Measurements from ENCODE around the gene CDC42SE2.
A peak's percentile ranks its signal among the peaks of the same experiment; 100 is the strongest.
"Not testable (repeated sequence)": the region's sequence is repeated elsewhere in the genome, so short reads cannot be mapped to it uniquely, and the experiment has no call there.

CDC42SE2 gene

GRCh38 chr5:131371835-131372234, 108.0 kb downstream of the CDC42SE2 start:
- DNase-seq, result no peak

- no peak for DNase-seq
Observed at GRCh38 chr5:131373265-131373664, 109.4 kb downstream of the CDC42SE2 start.

- no peak for DNase-seq
Observed at GRCh38 chr5:131375351-131375750, 111.5 kb downstream of the CDC42SE2 start.

- DNase-seq, result no peak
Observed at GRCh38 chr5:131377346-131377745, 113.5 kb downstream of the CDC42SE2 start.

GRCh38 chr5:131377785-131378325, 114.0 kb downstream of the CDC42SE2 start:
- DNase-seq, result no peak

- no peak for DNase-seq
Observed at GRCh38 chr5:131378721-131379541, 115.1 kb downstream of the CDC42SE2 start.

- DNase-seq, result peak; percentile 68
Observed at GRCh38 chr5:131379723-131380122, 115.9 kb downstream of the CDC42SE2 start.

GRCh38 chr5:131380238-131380637, 116.4 kb downstream of the CDC42SE2 start:
- not testable (repeated sequence) for DNase-seq

- DNase-seq, result no peak
Observed at GRCh38 chr5:131381021-131381420, 117.2 kb downstream of the CDC42SE2 start.

- DNase-seq, result no peak
Observed at GRCh38 chr5:131381777-131382176, 117.9 kb downstream of the CDC42SE2 start.

- peak; percentile 40 for DNase-seq
Observed at GRCh38 chr5:131382407-131383395, 118.8 kb downstream of the CDC42SE2 start.

GRCh38 chr5:131384173-131384572, 120.3 kb downstream of the CDC42SE2 start:
- no peak for DNase-seq

- DNase-seq, result peak; percentile 61
Observed at GRCh38 chr5:131384616-131385214, 120.9 kb downstream of the CDC42SE2 start.

- DNase-seq, result no peak
Observed at GRCh38 chr5:131386124-131386523, 122.3 kb downstream of the CDC42SE2 start.

GRCh38 chr5:131386779-131387178, 122.9 kb downstream of the CDC42SE2 start:
- DNase-seq, result no peak

- DNase-seq, result no peak
Observed at GRCh38 chr5:131387255-131387654, 123.4 kb downstream of the CDC42SE2 start.

- DNase-seq, result peak; percentile 31
Observed at GRCh38 chr5:131389096-131389868, 125.4 kb downstream of the CDC42SE2 start.

- no peak for DNase-seq
Observed at GRCh38 chr5:131389869-131390265, 126.0 kb downstream of the CDC42SE2 start.

GRCh38 chr5:131392466-131393095, 128.7 kb downstream of the CDC42SE2 start:
- DNase-seq, result no peak

GRCh38 chr5:131393498-131393968, 129.7 kb downstream of the CDC42SE2 start:
- no peak for DNase-seq

GRCh38 chr5:131394128-131394527, 130.3 kb downstream of the CDC42SE2 start:
- peak; percentile 50 for DNase-seq

Measured in stimulated activated CD4-positive, alpha-beta T cell treated with anti-CD3 and anti-CD28 coated beads, Interleukin-1b, Interleukin-23, amount 100 ng/mL, for 48 hours (primary cell).